Subcutaneous abdominal adipose tissue (tissue), 5 donors: Measurements from ENCODE around the gene WDR36.

Experiments
- H3K27ac ChIP-seq: one replicate; pipeline ENCODE4 v1.7.0; 2013; ENCODE audit warnings: low read depth, mild to moderate bottlenecking, inconsistent platforms, low read length, moderate library complexity
- H3K27me3 ChIP-seq, 5 donors: one replicate each; pipeline ENCODE4 v1.7.0; 2013; ENCODE audit warnings: low read length in 5 of 5, inconsistent platforms in 1 of 5; ENCODE audit not compliant: control insufficient read depth in 5 of 5, insufficient read depth in 4 of 5
- H3K36me3 ChIP-seq, 5 donors: one replicate each; pipeline ENCODE4 v1.7.0; 2013; ENCODE audit warnings: low read length in 5 of 5; ENCODE audit not compliant: control insufficient read depth in 5 of 5, insufficient read depth in 5 of 5
- H3K4me1 ChIP-seq, 5 donors: one replicate each; pipeline ENCODE4 v1.7.0; 2013; ENCODE audit warnings: low read length in 5 of 5, mild to moderate bottlenecking in 3 of 5, moderate library complexity in 1 of 5; ENCODE audit not compliant: control insufficient read depth in 5 of 5, insufficient read depth in 5 of 5
- H3K4me3 ChIP-seq, 5 donors: one replicate each; pipeline ENCODE4 v1.7.0; 2013; ENCODE audit warnings: low read length in 5 of 5, low read depth in 1 of 5
- H3K9ac ChIP-seq, 5 donors: one replicate each; pipeline ENCODE4 v1.7.0; 2013; ENCODE audit warnings: low read length in 5 of 5, mild to moderate bottlenecking in 4 of 5, moderate library complexity in 3 of 5
- H3K9me3 ChIP-seq, 5 donors: one replicate each; pipeline ENCODE4 v1.7.0; 2013; ENCODE audit warnings: low read length in 5 of 5; ENCODE audit not compliant: control insufficient read depth in 5 of 5
- donor health status: healthy.
- donor health status: healthy.
- donor health status: healthy.
- donor health status: healthy.
- donor health status: healthy.

WDR36 gene

DNA sequence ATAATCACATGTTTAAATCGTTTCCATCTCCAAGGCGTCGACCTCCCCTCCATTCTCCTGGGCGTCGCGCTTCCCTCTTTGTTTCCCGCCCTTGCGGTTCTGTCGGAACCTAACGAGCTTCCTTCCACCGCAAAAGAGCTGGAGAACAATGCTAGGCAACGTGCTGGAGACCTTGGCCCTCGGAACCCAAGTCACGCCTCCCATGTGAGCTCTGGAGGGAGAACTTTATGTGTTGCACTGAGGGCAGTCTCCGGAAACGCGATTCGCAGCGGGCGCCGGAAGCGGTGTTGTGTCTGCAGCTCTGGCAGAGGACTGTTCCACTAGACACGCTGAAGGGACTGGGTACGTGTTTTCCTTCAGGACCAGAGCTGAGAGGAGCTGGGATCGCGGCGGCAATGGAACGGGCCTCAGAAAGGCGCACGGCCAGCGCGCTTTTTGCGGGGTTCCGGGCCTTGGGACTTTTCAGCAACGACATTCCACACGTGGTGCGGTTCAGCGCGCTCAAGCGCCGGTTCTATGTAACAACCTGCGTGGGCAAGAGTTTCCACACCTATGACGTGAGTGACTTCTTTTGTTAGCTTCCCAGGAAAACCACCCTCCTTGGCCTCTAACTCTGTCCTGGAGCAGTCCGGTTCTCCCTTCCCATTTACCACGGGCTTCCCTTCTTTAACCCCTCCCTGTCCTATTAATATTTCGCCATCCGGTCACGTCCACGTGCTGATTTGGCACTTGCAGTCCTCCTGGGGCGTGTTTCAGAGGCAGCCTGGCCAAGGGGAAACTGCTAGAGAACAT, at the start of gene WDR36:
WDR36 (plus strand) TSS at position 287 of the 792 bp plus-strand sequence; CDS start at position 396, 109 bp downstream.
- Histone ChIP-seq H3K27ac (peak within 1 kb of the TSS; percentile 79), H3K9ac (peak within 1 kb of the TSS; percentile 51 to 98 (median 94))

DNA sequence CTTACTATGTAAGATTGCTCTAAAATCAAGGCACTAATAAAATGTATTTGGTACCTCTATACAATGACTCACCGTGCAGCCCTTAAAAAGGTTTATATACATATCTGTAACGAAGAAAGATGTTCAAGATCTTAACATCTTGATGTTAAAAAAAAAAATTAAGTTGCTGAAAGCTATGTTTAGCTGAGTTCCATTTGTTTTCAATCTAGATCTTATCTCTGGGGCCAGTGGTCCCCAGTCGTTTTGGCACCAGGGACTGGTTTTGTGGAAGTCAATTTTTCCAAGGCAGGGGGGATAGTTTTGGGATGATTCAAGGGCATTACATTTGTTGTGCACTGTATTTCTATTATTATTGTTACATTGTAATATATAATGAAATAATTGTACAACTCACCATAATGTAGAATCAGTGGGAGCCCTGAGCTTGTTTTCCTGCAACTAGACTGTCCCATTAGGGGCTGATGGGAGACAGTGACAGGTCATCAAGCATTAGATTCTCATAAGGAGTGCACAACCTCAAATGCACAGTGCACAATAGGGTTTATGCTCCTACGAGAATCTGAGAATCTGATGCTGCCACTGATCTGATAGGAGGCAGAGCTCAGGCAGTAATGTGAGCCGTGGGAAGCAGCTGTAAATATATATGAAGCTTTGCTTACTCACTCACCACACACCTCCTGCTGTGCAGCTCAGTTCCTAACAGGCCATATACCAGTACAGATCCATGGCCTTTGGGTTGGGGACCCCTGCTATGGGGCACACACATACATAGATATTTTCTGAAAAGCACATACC, 48.2 kb upstream of the WDR36 start:
- no peaks in the 10 kb centered on the region for H3K36me3 ChIP-seq
- no peak overlapping the region for H3K9ac ChIP-seq
- H3K4me1 ChIP-seq, result no peaks in the 10 kb centered on the region
- no peaks in the 10 kb centered on the region for H3K27me3 ChIP-seq
- no peak overlapping the region for H3K4me3 ChIP-seq
- H3K9me3 ChIP-seq, result peaks cover 0 to 4% (median 0%) of the 10 kb centered on the region in 5 donors
- H3K27ac ChIP-seq, result no peak overlapping the region

More for the DNA sequence above, at the start of gene WDR36:
- Histone ChIP-seq H3K4me3 (peak within 1 kb of the TSS; percentile 83 to 96 (median 88)), H3K36me3 (peaks cover 4 to 8% (median 6%) of the 10 kb centered on the region in 5 donors), H3K4me1 (peaks cover 9 to 29% (median 25%) of the 10 kb centered on the region in 5 donors), H3K27me3 (no peaks in the 10 kb centered on the region), H3K9me3 (no peaks in the 10 kb centered on the region)

DNA sequence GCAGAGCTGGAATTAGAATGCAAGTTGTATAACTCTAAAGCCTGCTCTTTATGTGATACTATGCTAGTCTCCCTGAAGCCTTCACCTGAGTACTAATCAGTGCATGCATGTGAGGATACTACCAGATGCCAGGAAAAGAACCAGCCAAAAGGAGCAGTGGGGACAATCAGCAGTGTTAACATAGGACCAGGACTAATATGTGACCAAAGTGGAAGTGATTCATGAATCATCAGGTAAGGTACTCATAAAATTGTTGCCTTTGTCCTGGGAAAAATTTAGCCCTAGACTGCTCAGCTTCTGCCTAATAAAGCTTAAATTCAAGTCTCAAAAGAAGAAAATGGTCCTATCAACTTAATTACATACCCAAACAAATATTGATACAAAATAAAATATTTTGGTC, 34.1 kb upstream of the WDR36 start:
- Histone ChIP-seq H3K27ac (no peak overlapping the region), H3K36me3 (no peaks in the 10 kb centered on the region), H3K4me3 (no peak overlapping the region), H3K27me3 (peaks cover 0 to 4% (median 0%) of the 10 kb centered on the region in 5 donors), H3K4me1 (no peaks in the 10 kb centered on the region), H3K9ac (no peak overlapping the region), H3K9me3 (peaks cover 0 to 2% (median 0%) of the 10 kb centered on the region in 5 donors)

DNA sequence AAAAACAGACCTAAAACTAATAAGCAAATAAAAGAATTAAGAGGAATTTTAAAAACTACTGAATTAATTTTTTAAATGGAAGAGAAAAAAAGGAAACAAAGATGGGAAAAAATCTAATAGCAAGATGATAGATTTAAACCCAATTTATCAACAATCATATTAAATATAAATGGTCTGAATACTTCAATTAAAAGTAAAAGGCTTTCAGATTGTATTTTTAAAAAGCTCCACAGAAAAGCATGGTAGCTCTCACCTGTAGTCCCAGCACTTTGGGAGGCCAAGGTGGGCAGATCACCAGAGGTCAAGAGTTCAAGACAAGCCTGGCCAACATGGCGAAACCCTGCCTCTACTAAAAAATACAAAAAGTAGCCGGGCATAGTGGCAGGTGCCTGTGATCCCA, 32.0 kb upstream of the WDR36 start:
- H3K9me3 ChIP-seq, result peaks cover 0 to 2% (median 0%) of the 10 kb centered on the region in 5 donors

DNA sequence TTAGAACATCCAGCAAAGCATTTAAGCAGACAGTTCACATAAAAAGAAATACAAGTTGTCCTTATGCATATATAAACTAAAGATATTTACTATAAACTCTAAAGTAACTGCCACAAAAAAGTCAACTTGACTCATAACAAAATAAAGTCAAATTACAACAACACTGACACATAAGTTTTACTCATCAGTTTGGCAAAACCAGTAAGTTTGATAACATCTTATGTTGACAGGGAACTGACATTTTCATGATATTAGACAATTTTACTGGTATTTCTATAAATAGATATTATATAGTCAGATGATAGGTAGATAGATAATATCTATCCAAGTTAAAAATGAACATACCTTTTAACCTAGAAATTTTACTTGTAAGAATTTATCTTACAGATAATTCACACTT, 30.5 kb upstream of the WDR36 start:
- peaks cover 0 to 2% (median 0%) of the 10 kb centered on the region in 5 donors for H3K9me3 ChIP-seq
- H3K9ac ChIP-seq, result no peak overlapping the region
- no peak overlapping the region for H3K4me3 ChIP-seq
- peaks cover 0 to 4% (median 0%) of the 10 kb centered on the region in 5 donors for H3K27me3 ChIP-seq
- H3K27ac ChIP-seq, result no peak overlapping the region
- H3K4me1 ChIP-seq, result peaks cover 0 to 9% (median 0%) of the 10 kb centered on the region in 5 donors
- H3K36me3 ChIP-seq, result no peaks in the 10 kb centered on the region

More for the DNA sequence above, 32.0 kb upstream of the WDR36 start:
- H3K9ac ChIP-seq, result no peak overlapping the region
- H3K27me3 ChIP-seq, result peaks cover 0 to 4% (median 0%) of the 10 kb centered on the region in 5 donors
- no peaks in the 10 kb centered on the region for H3K4me1 ChIP-seq
- H3K36me3 ChIP-seq, result no peaks in the 10 kb centered on the region
- H3K4me3 ChIP-seq, result no peak overlapping the region
- no peak overlapping the region for H3K27ac ChIP-seq

DNA sequence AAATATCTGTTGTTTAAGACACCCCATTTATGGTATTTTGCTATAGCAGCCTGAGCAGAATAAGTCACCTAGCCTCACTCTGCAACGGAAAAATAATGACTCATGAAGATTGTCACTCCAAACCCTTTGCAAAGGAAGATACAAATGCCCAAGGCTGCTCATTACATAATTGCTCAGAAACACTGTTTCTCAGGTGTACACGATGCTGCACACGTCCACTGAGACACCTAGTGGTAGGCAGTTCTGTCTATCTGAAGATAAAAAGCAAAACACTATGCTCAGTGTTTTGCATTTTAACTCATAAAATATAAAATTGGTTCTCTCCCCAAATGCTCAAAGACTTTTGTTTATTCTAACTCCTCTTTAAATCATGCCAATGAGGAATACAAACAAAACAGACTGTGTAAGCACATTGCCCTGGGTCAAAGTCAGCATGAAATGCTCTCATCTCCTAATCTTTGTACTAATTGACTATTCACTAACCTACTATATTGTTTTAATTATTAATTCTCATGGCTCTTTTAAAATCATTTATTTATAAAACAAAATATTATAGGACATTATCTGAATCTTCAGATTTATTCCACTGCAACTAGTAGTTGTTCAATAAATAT, 28.3 kb upstream of the WDR36 start:
- no peaks in the 10 kb centered on the region for H3K36me3 ChIP-seq
- H3K27ac ChIP-seq, result no peak overlapping the region
- peaks cover 0 to 11% (median 0%) of the 10 kb centered on the region in 5 donors for H3K27me3 ChIP-seq
- peaks cover 0 to 2% (median 0%) of the 10 kb centered on the region in 5 donors for H3K9me3 ChIP-seq
- no peak overlapping the region for H3K9ac ChIP-seq
- H3K4me1 ChIP-seq, result peaks cover 0 to 21% (median 0%) of the 10 kb centered on the region in 5 donors
- no peak overlapping the region for H3K4me3 ChIP-seq

DNA sequence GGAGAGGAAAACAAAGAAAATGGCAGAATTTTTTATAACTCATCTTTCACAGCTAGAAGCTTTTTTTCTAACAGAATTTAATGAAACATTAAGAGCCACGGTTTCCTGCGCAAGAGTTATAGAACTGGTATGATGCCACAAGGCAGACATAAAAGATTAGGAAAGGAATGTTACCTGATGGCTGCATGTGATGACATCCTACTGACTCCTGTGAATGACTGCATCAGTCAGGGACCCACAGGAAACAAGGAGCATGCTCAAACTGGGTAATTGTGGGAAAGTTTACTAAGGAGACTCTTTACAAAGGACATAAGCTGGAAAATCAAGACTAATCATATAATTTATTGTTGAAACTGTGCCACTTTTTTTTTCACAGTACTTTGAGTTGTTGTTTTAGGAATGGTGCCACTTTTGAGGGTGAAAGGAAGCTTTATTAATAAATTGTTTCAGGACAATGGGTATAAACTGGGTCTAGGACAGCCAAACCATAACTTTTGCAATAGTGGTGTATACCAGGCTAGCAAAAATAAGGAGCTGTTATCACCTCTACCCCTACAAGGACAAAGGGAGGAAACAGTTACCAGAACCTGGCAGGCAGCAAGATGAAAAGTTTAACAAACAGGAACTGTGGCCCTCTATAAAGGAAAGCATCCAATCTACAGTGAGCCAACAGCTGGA, 25.7 kb upstream of the WDR36 start:
- peaks cover 0 to 28% (median 11%) of the 10 kb centered on the region in 5 donors for H3K4me1 ChIP-seq
- H3K27me3 ChIP-seq, result peaks cover 0 to 16% (median 7%) of the 10 kb centered on the region in 5 donors
- no peaks in the 10 kb centered on the region for H3K36me3 ChIP-seq
- no peak overlapping the region for H3K9ac ChIP-seq
- H3K9me3 ChIP-seq, result no peaks in the 10 kb centered on the region
- H3K4me3 ChIP-seq, result no peak overlapping the region
- no peak overlapping the region for H3K27ac ChIP-seq

DNA sequence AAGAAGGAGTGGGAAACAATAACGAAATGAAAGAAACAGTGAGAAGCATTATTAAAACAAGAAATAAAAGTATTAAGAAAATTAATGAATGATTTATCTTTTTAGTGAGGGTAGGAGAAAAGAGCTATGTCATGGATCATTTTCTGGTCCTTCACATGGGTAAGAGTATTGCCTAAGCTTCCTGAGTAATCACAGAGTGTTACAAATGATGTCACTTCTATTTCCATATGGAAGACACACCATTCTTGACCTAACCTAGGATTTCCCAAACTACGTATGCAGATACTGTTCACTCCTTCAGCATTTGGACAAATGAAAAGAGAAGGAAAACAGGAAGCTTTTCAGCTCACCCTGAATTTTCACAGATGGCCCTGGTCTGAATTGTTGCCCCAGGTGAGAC, 23.9 kb upstream of the WDR36 start:
- Histone ChIP-seq H3K9me3 (no peaks in the 10 kb centered on the region), H3K27me3 (peaks cover 0 to 16% (median 7%) of the 10 kb centered on the region in 5 donors), H3K4me3 (no peak overlapping the region), H3K27ac (no peak overlapping the region), H3K4me1 (peaks cover 0 to 32% (median 19%) of the 10 kb centered on the region in 5 donors), H3K9ac (no peak overlapping the region), H3K36me3 (no peaks in the 10 kb centered on the region)

DNA sequence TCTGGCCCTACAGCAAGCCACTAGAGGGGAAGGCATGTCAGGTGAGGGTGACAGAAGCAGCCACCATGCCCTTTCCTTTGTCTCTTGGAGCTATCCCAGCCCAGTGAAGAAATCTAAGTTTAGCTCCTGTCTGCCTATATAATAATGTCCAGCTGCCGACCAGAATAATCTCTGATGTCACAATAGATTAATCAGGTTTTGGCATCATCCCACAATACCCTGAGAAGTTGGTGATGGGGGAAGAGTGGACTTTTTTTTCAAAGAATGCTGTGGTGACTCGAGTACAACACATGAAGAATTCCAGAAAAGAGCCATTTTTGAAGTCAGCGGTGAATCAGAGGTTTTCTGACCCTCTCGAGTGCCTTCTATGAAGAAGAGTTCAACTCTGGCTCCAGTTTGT, 22.3 kb upstream of the WDR36 start:
- H3K27ac ChIP-seq, result no peak overlapping the region
- peaks cover 0 to 16% (median 7%) of the 10 kb centered on the region in 5 donors for H3K27me3 ChIP-seq
- H3K4me3 ChIP-seq, result no peak overlapping the region
- H3K36me3 ChIP-seq, result no peaks in the 10 kb centered on the region
- H3K9me3 ChIP-seq, result no peaks in the 10 kb centered on the region
- no peak overlapping the region for H3K9ac ChIP-seq
- H3K4me1 ChIP-seq, result peaks cover 0 to 44% (median 31%) of the 10 kb centered on the region in 5 donors
